GM19395 (cell line): Measurements from ENCODE around the gene PCNX2.

Experiments used
- ATAC-seq: cut with Tn5 transposase; IDR thresholded peaks from one replicate; pipeline ENCODE4 v1.9.1; 2021; ENCODE audit warnings: mild to moderate bottlenecking, moderate library complexity; ENCODE audit not compliant: unreplicated experiment

PCNX2 gene

GRCh38 chr1:233257786-233258185 is 37.7 kb downstream of the PCNX2 start:
- no peak for ATAC-seq

- ATAC-seq: no peak
These were observed 38.7 kb downstream of the PCNX2 start for GRCh38 chr1:233256789-233257188.

GRCh38 chr1:233256191-233256590 is 39.3 kb downstream of the PCNX2 start:
- ATAC-seq: no peak

GRCh38 chr1:233255145-233255544 is 40.4 kb downstream of the PCNX2 start:
- no peak for ATAC-seq

- no peak for ATAC-seq
These were observed 41.6 kb downstream of the PCNX2 start for GRCh38 chr1:233253832-233254331.

GRCh38 chr1:233253231-233253831 is 42.2 kb downstream of the PCNX2 start:
- no peak for ATAC-seq

- ATAC-seq: no peak
These were observed 43.1 kb downstream of the PCNX2 start for GRCh38 chr1:233252441-233252840.

- ATAC-seq: no peak
These were observed 44.3 kb downstream of the PCNX2 start for GRCh38 chr1:233251201-233251720.

GRCh38 chr1:233248014-233248413 is 47.5 kb downstream of the PCNX2 start:
- no peak for ATAC-seq

- ATAC-seq: no peak
These were observed 48.6 kb downstream of the PCNX2 start for GRCh38 chr1:233246965-233247364.

- ATAC-seq: no peak
These were observed 50.2 kb downstream of the PCNX2 start for GRCh38 chr1:233245191-233245765.

- no peak for ATAC-seq
These were observed 51.3 kb downstream of the PCNX2 start for GRCh38 chr1:233244183-233244582.

GRCh38 chr1:233242827-233243483 is 52.6 kb downstream of the PCNX2 start:
- ATAC-seq: no peak

GRCh38 chr1:233241759-233242158 is 53.8 kb downstream of the PCNX2 start:
- ATAC-seq: no peak

- peak; percentile 66 for ATAC-seq
These were observed 54.5 kb downstream of the PCNX2 start for GRCh38 chr1:233240829-233241682.

GRCh38 chr1:233240371-233240770 is 55.2 kb downstream of the PCNX2 start:
- ATAC-seq: no peak

GRCh38 chr1:233238884-233239431 is 56.6 kb downstream of the PCNX2 start:
- no peak for ATAC-seq

- no peak for ATAC-seq
These were observed 57.9 kb downstream of the PCNX2 start for GRCh38 chr1:233237647-233238046.

GRCh38 chr1:233233508-233234040 is 62.0 kb downstream of the PCNX2 start:
- ATAC-seq: no peak

- no peak for ATAC-seq
These were observed 65.5 kb downstream of the PCNX2 start for GRCh38 chr1:233230011-233230410.

GRCh38 chr1:233229288-233229687 is 66.2 kb downstream of the PCNX2 start:
- no peak for ATAC-seq
